GM18951 (cell line): ENCODE measurements around the gene CLIP4.

Experiments used
- POLR2A ChIP-seq: IDR thresholded peaks from 4 replicates; pipeline ENCODE4 v1.6.1; 2011; ENCODE audit warnings: mild to moderate bottlenecking; ENCODE audit not compliant: insufficient read length, insufficient read depth; ENCODE audit errors: extremely low read depth
- in situ Hi-C: fragments of 300-500 bp; cut with MboI; formaldehyde crosslinking; loops from one replicate; pipeline ENCODE4 v1.12.0; 2022; ENCODE audit warnings: low sequenced_read_pairs, mixed read lengths, inconsistent platforms; ENCODE audit not compliant: unreplicated experiment

Gene CLIP4

DNA sequence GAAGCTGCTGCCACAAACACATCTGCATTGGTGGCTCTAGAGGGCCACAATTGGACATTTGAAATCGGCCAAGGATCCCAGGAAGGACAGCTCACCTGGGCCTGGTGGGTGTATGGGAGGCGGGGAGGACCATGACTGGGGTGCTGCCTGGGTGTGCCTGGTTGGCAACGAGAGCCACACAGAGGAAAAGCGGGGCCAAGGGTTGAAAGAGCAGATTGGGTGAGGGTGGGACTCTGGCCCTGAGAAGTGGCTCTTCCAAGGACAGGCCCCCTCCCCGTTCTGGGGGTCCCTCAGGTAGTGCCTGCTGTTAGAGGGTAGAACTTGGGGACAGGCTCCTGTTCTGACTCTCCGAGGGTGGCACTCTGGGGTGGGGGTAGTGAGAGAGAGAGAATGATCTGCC, 102.9 kb downstream of the CLIP4 start:
- no peak for TF ChIP-seq POLR2A
- in situ Hi-C loops = no loop called here

DNA sequence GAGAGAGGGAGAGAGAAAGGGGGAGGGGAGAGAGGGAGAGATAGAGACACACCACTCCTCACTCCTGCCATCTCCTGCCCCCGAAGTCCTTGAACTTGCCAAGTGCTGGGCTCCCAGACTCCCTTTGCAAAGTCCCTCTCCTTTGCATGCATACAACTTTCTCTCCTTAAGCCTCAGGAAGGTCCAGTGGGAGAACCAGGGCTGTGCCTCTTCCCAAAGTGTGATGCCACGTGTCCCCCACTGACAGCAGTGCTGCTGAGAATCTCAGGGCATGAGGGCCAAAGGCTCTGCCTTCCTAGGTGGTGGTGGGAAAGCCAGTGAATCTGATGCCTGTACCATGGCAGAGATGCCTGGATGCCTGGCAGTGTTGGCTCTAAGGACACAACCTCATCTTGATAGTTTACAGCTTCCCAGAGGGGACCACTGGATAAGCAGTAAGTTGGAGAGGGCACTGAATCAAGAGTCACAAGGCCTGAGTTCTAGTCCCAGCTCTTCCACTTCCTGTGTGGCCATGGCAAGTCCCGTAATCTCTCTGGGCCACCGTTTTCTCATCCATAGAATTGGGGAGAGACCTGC, 103.4 kb downstream of the CLIP4 start:
- in situ Hi-C loops = no loop called here
- TF ChIP-seq POLR2A = no peak

DNA sequence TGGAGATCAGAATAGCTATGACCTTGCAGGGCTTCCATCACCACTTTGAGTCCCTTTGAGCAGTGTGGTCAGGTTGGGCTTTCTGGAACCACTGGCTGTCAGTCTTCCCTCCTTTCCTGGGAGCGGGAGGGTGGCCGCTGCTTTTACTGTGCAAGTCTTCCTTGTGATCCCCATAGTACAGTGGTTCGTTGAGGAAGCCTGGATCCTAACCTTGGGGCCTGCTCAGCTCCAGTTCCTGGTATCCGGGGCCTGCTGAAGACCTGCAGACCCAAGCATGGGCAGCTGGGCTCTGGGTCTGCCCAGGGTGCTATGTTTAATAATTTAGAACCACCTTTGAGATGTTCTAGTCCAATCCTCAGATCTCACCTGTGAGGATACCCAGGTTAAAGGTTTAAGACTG, 104.2 kb downstream of the CLIP4 start:
- in situ Hi-C loops = no loop called here
- TF ChIP-seq POLR2A = no peak

- in situ Hi-C loops = no loop called here
- no peak for TF ChIP-seq POLR2A
Measured at GRCh38 chr2:29220506-29221270, 105.5 kb downstream of the CLIP4 start.

DNA sequence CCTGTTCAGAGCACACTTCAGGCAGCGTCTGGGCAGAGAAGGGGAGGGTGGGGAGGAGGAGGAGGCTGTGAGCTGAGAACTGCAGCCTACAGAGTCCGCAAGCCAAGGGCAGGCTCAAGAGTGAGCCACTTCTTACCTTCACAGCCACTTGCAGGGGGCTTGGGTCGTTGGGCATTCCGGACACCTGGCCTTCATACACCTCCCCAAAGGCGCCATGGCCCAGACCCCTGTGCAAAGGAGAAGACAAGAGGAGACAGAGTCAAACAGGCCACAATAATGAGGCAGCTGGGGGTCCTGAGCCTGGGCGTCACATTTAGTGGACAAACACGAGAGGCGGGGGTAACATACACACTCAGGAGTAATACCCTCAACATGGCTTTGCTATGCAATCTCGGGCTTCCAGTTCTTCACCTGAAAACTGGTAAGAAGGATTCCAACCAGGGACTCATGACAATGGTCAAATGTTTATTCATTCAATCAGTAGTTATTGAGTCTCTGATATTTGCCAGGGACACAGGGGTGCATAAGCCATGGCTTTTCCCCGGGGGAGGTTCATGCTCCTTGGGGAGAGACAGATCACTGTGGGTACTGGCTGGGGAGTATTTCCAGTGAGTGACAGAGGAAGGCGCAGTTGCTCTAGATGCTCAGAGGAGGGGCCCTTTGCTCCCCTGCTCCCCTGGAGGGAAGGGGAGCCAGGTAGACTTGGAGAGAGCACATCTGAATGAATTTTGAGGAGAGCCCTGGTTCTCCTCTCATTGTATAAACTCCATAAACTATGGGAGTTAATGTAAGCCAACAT, 107.4 kb downstream of the CLIP4 start:
- in situ Hi-C loops = no loop called here
- TF ChIP-seq POLR2A = no peak

- no peak for TF ChIP-seq POLR2A
- in situ Hi-C loops = no loop called here
Measured at GRCh38 chr2:29223257-29223656, 108.0 kb downstream of the CLIP4 start.

DNA sequence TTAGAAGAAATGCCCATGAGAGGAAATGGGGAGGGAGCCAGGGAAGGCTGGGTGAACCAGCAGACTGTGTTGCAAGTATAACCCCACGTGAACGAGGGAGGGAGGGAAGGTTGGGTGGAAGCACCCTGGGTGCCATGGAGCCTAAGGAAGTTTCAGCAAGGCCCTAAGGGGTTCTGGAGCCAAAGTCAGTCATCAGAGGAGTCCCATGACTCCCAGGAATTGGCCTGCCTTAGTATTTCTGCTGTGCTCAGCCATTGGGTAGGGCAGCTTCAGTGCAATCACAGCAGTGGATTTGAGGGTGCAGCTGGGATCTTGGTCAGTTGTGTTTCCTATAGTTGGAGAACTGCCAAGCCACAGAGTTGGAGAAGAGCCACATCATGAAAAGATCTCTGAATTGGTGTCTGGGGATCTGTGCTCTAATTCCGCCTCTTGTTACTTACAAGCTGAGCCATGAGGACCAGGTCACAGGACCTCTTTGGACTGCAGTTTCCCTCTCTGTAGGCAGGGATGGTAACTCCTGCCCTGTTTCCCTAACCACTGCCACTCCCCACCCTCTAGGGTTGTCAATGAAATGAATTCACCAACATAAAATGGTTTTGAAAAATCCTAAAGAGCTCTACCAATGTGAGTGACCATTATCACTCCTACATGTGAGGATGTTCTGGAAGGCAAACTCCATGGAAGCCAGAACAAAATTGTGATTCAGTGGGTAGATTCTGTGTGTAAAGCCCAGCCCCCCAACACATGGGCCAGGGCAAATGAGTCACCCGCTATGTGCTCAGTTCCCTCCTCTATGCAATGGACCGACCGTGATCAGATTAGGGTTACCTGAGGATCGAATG, 108.9 kb downstream of the CLIP4 start:
- in situ Hi-C loops = no loop called here
- TF ChIP-seq POLR2A = no peak

DNA sequence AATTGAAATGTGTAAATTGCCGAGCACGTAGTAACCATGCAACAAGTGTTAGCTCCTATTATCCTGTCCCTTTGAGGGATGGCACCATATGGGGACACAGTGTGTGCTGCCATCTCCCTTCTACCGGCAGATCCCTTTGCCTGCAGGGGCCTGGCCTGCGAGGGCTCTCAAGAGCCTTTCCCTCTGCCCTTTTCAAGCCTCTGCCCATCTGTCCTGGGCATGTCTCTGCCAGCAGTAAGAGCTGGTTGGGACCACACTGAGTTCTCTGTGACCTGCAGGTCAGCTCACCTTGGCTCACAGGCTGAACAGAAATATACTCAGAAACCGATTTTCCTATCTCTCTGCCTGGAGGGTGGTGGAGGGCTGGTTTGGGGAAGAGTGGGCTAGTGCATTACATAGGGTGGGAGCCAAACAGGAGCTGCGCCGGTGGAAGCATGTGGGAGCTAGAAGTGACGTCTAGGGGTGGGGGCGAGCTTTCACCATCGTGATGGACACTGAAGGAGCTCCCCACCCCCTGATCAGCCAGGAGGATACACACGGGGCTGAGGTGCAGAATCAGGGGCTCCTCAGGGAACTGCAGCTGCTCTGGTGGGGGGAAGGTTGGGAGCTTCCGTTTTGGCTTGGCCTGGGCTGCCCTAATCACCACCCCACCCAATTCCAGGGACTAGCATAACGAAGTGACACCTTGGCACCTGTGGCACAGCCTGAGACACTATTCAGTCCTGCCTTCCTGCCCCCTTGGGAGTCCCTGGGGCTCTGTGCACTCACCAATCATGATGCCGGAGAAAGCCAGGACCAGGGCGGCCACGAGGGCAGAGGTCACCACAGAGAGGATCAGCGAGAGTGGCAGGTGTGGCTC, 109.7 kb downstream of the CLIP4 start:
- in situ Hi-C loops = no loop called here
- no peak for TF ChIP-seq POLR2A

GRCh38 chr2:29225814-29226213, 110.6 kb downstream of the CLIP4 start:
- TF ChIP-seq POLR2A = no peak

GRCh38 chr2:29226375-29226774, 111.2 kb downstream of the CLIP4 start:
- no peak for TF ChIP-seq POLR2A
- in situ Hi-C loops = no loop called here

More at GRCh38 chr2:29225814-29226213, 110.6 kb downstream of the CLIP4 start:
- in situ Hi-C loops = no loop called here

GRCh38 chr2:29226808-29227207, 111.6 kb downstream of the CLIP4 start:
- in situ Hi-C loops = no loop called here
- TF ChIP-seq POLR2A = no peak

- no peak for TF ChIP-seq POLR2A
- in situ Hi-C loops = no loop called here
Measured at GRCh38 chr2:29227935-29228675, 112.9 kb downstream of the CLIP4 start.

- in situ Hi-C loops = no loop called here
- TF ChIP-seq POLR2A = no peak
Measured at GRCh38 chr2:29228947-29229346, 113.7 kb downstream of the CLIP4 start.
